Left ventricle myocardium superior (tissue), 1 donor: ENCODE measurements around the gene NANOS3. TPM values are rescaled to one million over a fixed set of nuclear protein-coding genes. Genes with fewer than 3 reads are reported as not detected.

Experiments
- microRNA-seq: library from miRNA; unstranded; fragments of <30 nt; microRNA quantifications from one replicate; pipeline ENCODE4 v1.2.0, GENCODE V29; 2020; ENCODE audit warnings: borderline number of aligned reads
- total RNA-seq: library from RNA; stranded (reverse); fragmentation: NEBNext Ultra II Directional; extraction: Animal tissue kit (Norgen Biotek cat#: 25700); gene quantifications from one replicate; pipeline ENCODE4 v1.2.1, GENCODE V29; 2021
- donor health status: DM: no; HTN: yes; CAD: no; lungs with severe emphysema.

The NANOS3 gene
- total RNA-seq, 1 donor from 2014 or later: 0.69 TPM

Small RNA genes lying within 50 kb of the gene (microRNA-seq; reads per million reads assigned to microRNA genes)
- gene MIR181C (656 reads per million, percentile 69 among the genes with 10 or more reads in this experiment), gene MIR181D (234 reads per million, percentile 57 among the genes with 10 or more reads in this experiment)

Other genes starting within 250 kb of the NANOS3 start
- gene MRI1, start 112.6 kb upstream of the NANOS3 start, total RNA-seq: 13.7 TPM
- gene C19orf53, start 102.7 kb upstream of the NANOS3 start, total RNA-seq: 91.1 TPM
- gene ZSWIM4, start 81.7 kb upstream of the NANOS3 start, total RNA-seq: 2.3 TPM
- gene BRME1, start 29.0 kb downstream of the NANOS3 start, total RNA-seq: 0.72 TPM
- 19.6 TPM for gene CC2D1A, start 29.1 kb downstream of the NANOS3 start, total RNA-seq
- 2.0 TPM for gene PODNL1, start 61.3 kb downstream of the NANOS3 start, total RNA-seq
- 18.2 TPM for gene DCAF15, start 75.4 kb downstream of the NANOS3 start, total RNA-seq
- gene RFX1, start 129.2 kb downstream of the NANOS3 start, total RNA-seq: 15.7 TPM
- gene RLN3, start 151.0 kb downstream of the NANOS3 start, total RNA-seq: not detected
- 5.4 TPM for gene IL27RA, start 154.6 kb downstream of the NANOS3 start, total RNA-seq
- gene PALM3, start 184.9 kb downstream of the NANOS3 start, total RNA-seq: not detected
- 6.8 TPM for gene MISP3, start 195.7 kb downstream of the NANOS3 start, total RNA-seq
- not detected for gene C19orf67, start 208.6 kb downstream of the NANOS3 start, total RNA-seq
- gene SAMD1, start 213.6 kb downstream of the NANOS3 start, total RNA-seq: 58.0 TPM
- 514 TPM for gene PRKACA, start 240.6 kb downstream of the NANOS3 start, total RNA-seq